ENCODE data around the gene GSTP1.

GRCh38 chr11:67600324-67601029 is 16.9 kb downstream of the GSTP1 start:
- TF ChIP-seq, protein P1, sequence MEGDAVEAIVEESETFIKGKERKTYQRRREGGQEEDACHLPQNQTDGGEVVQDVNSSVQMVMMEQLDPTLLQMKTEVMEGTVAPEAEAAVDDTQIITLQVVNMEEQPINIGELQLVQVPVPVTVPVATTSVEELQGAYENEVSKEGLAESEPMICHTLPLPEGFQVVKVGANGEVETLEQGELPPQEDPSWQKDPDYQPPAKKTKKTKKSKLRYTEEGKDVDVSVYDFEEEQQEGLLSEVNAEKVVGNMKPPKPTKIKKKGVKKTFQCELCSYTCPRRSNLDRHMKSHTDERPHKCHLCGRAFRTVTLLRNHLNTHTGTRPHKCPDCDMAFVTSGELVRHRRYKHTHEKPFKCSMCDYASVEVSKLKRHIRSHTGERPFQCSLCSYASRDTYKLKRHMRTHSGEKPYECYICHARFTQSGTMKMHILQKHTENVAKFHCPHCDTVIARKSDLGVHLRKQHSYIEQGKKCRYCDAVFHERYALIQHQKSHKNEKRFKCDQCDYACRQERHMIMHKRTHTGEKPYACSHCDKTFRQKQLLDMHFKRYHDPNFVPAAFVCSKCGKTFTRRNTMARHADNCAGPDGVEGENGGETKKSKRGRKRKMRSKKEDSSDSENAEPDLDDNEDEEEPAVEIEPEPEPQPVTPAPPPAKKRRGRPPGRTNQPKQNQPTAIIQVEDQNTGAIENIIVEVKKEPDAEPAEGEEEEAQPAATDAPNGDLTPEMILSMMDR (IDR thresholded peaks at IDR 0.05) = no peak
- no peak for TF ChIP-seq RCOR1 (IDR thresholded peaks at IDR 0.05; ENCODE audit: low read length)
- TF ChIP-seq FOXM1 (IDR thresholded peaks at IDR 0.05; ENCODE audit: low read depth) = no peak
- no peak for TF ChIP-seq POLR2AphosphoS5 (IDR thresholded peaks at IDR 0.05; ENCODE audit: low read depth, low read length)
- TF ChIP-seq EZH2phosphoT487 (IDR thresholded peaks at IDR 0.05; ENCODE audit: borderline replicate concordance, low read depth) = no peak
- no peak for TF ChIP-seq NRF1 (IDR thresholded peaks at IDR 0.05; ENCODE audit: low read depth, low read length)
- TF ChIP-seq REST (IDR thresholded peaks at IDR 0.05; ENCODE audit: low read depth, low read length) = no peak
- TF ChIP-seq, protein P2, sequence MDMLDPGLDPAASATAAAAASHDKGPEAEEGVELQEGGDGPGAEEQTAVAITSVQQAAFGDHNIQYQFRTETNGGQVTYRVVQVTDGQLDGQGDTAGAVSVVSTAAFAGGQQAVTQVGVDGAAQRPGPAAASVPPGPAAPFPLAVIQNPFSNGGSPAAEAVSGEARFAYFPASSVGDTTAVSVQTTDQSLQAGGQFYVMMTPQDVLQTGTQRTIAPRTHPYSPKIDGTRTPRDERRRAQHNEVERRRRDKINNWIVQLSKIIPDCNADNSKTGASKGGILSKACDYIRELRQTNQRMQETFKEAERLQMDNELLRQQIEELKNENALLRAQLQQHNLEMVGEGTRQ (IDR thresholded peaks at IDR 0.05; ENCODE audit: borderline replicate concordance, low read depth, low read length) = no peak
- no peak for TF ChIP-seq TAF1 (IDR thresholded peaks at IDR 0.05; ENCODE audit: borderline replicate concordance, low read depth, low read length)
- no peak for TF ChIP-seq GABPA (IDR thresholded peaks at IDR 0.05; ENCODE audit: low read depth)
- TF ChIP-seq YY1 (IDR thresholded peaks at IDR 0.05; ENCODE audit: low read depth) = no peak
- TF ChIP-seq RXRA (IDR thresholded peaks at IDR 0.05; ENCODE audit: borderline replicate concordance, low read depth) = no peak
